SK-MEL-5 (cell line): ENCODE data around the gene GPR75. TPM values are rescaled to one million over a fixed set of nuclear protein-coding genes. Genes with fewer than 3 reads are reported as not detected.
"Not testable (repeated sequence)": the region's sequence is repeated elsewhere in the genome, so short reads cannot be mapped to it uniquely, and the experiment has no call there.

Source experiments
- DNase-seq: peaks from one replicate; pipeline ENCODE4 v3.0.0-alpha.2; 2016; ENCODE audit warnings: low read depth, low spot score
- in situ Hi-C: cut with HindIII; loops from 2 replicates; pipeline ENCODE4 v1.10.0; 2016; ENCODE audit warnings: low sequenced_read_pairs, high pct_unique_total_duplicates, low pct_unique_long_range_greater_than_20kb
- small RNA-seq, 2 experiments: library from RNA; depleted of rRNA; stranded (forward); fragments of <200 nt; gene quantifications; one replicate each; pipeline ENCODE3, GENCODE V24; 2014
- total RNA-seq: library from RNA; depleted of rRNA; stranded (reverse); fragments of >200 nt; shearing (Covaris generic); gene quantifications from 2 replicates; pipeline ENCODE4 v1.2.3, GENCODE V29; 2014; rRNA removed

GPR75 gene
- total RNA-seq, 1 experiment from 2014 or later = 0.53 TPM

- in situ Hi-C loops = not testable (repeated sequence)
- peak; percentile 62 for DNase-seq
Observed at GRCh38 chr2:53823639-53824038, 36.1 kb downstream of the GPR75 start.

GRCh38 chr2:53821810-53822209 is 38.0 kb downstream of the GPR75 start:
- in situ Hi-C loops = no loop called here
- DNase-seq = no peak

- in situ Hi-C loops = no loop called here
Observed at GRCh38 chr2:53820711-53821110, 39.1 kb downstream of the GPR75 start.

GRCh38 chr2:53820048-53820447 is 39.7 kb downstream of the GPR75 start:
- DNase-seq = no peak
- in situ Hi-C loops = no loop called here

More at GRCh38 chr2:53820711-53821110, 39.1 kb downstream of the GPR75 start:
- no peak for DNase-seq

GRCh38 chr2:53819634-53820033 is 40.1 kb downstream of the GPR75 start:
- no peak for DNase-seq
- in situ Hi-C loops = no loop called here

GRCh38 chr2:53818854-53819435 is 40.8 kb downstream of the GPR75 start:
- in situ Hi-C loops = no loop called here
- no peak for DNase-seq

GRCh38 chr2:53813151-53813550 is 46.6 kb downstream of the GPR75 start:
- no peak for DNase-seq
- in situ Hi-C loops = no loop called here

GRCh38 chr2:53811601-53812000 is 48.2 kb downstream of the GPR75 start:
- DNase-seq = no peak
- in situ Hi-C loops = no loop called here

Small RNA genes lying within 50 kb of the gene (small RNA-seq; reads per million reads assigned to genes)
- 0 reads per million in 2 experiments for gene MIR3682

Other genes with a start within 250 kb of the GPR75 start
- gene CHAC2, start 92.2 kb downstream of the GPR75 start, total RNA-seq = 7.4 and 8.1 TPM in 2 replicates
- 27.9 and 31.6 TPM in 2 replicates for gene ASB3, start 73.0 kb downstream of the GPR75 start, total RNA-seq
- 162 and 196 TPM in 2 replicates for gene ERLEC1, start 72.9 kb downstream of the GPR75 start, total RNA-seq
- gene PSME4, start 111.0 kb upstream of the GPR75 start, total RNA-seq = 40.4 and 42.7 TPM in 2 replicates